GM12891 (cell line): ENCODE measurements around the gene PLCD1. TPM values are rescaled to one million over a fixed set of nuclear protein-coding genes. Genes with fewer than 3 reads are reported as not detected.
"Not testable (repeated sequence)": the region's sequence is repeated elsewhere in the genome, so short reads cannot be mapped to it uniquely, and the experiment has no call there.

Experiments used
- DNase-seq: peaks from one replicate; pipeline ENCODE4 v3.0.0; 2011; ENCODE audit warnings: low spot score; ENCODE audit not compliant: insufficient read length
- FAIRE-seq: peaks from 2 replicates; lab custom pipeline; 2011; peaks lifted over from hg19 to GRCh38; lab: Jason Lieb, UNC
- PAX5 ChIP-seq: IDR thresholded peaks from 2 replicates; pipeline ENCODE4 v1.6.1; 2011; ENCODE audit warnings: low read length, moderate library complexity, mild to moderate bottlenecking; ENCODE audit not compliant: insufficient read depth, severe bottlenecking
- POLR2A ChIP-seq: IDR thresholded peaks from 2 replicates; pipeline ENCODE4 v1.6.1; 2011; ENCODE audit warnings: low read depth, low read length, control low read depth
- POLR2AphosphoS5 ChIP-seq: IDR thresholded peaks from 2 replicates; pipeline ENCODE4 v1.6.1; 2011; ENCODE audit warnings: low read depth, low read length, control low read depth
- POU2F2 ChIP-seq: IDR thresholded peaks from 2 replicates; pipeline ENCODE4 v1.6.1; 2011; ENCODE audit warnings: low read depth, mild to moderate bottlenecking, control low read depth, low read length, moderate library complexity
- SPI1 ChIP-seq: IDR thresholded peaks from 2 replicates; pipeline ENCODE4 v1.6.1; 2011; ENCODE audit warnings: low read depth, low read length, control low read depth
- TAF1 ChIP-seq: IDR thresholded peaks from 2 replicates; pipeline ENCODE4 v1.6.1; 2011; ENCODE audit warnings: low read depth, low read length, control low read depth
- polyA plus RNA-seq: library from polyadenylated mRNA; unstranded; fragments of >200 nt; gene quantifications from one replicate; pipeline ENCODE4 v1.2.1, GENCODE V29; 2012; ENCODE audit warnings: low read depth, missing spikeins, inconsistent platforms; ENCODE audit not compliant: missing spikeins

The PLCD1 gene
- 2.2 TPM for polyA plus RNA-seq

GRCh38 chr3:38029400-38030125, at the start of gene PLCD1:
Gene PLCD1, minus strand, starts transcription at chr3:38029642. Its CDS starts 103 bp downstream, at chr3:38029539.
- no peak for DNase-seq
- TF ChIP-seq POLR2A (no peak), PAX5 (no peak), TAF1 (no peak), POLR2AphosphoS5 (no peak), SPI1 (no peak)
- no peak for FAIRE-seq

- FAIRE-seq, DNase-seq: not testable (repeated sequence)
Observed at GRCh38 chr3:38077073-38077472, 47.6 kb upstream of the PLCD1 start.

DNA sequence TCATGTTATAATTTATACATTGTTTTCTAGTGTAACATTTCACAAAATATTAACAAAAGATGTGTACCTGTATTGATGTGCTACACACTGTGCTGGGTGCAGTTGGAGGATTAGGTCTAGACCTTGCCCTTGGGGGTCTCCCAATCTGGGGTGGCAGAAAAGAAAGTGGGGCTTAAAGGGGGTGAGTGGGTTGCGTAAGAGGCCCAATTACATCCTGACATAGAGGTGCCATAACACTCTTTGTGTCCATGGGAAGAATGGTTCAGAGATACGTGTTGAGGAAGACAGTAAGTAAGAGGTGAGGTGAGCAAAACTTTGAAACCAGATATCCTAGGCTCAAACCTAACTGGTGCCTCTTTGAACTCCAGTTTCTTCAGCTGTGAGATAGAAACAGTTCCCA, 40.6 kb upstream of the PLCD1 start:
- DNase-seq (no peak), FAIRE-seq (no peak)
- TF ChIP-seq TAF1 (no peak), PAX5 (no peak), POLR2AphosphoS5 (no peak), POU2F2 (no peak)

GRCh38 chr3:38067508-38068233, 38.2 kb upstream of the PLCD1 start:
- FAIRE-seq, result no peak
- DNase-seq, result no peak
- TF ChIP-seq POLR2AphosphoS5 (no peak), SPI1 (no peak), PAX5 (no peak), TAF1 (no peak), POLR2A (no peak)

GRCh38 chr3:38064453-38064852, 35.0 kb upstream of the PLCD1 start:
- not testable (repeated sequence) for FAIRE-seq, DNase-seq

- DNase-seq (no peak), FAIRE-seq (no peak)
- TF ChIP-seq PAX5, result no peak
- TF ChIP-seq POLR2AphosphoS5, result no peak
- no peak for TF ChIP-seq POU2F2
Observed at GRCh38 chr3:38062809-38063208, 33.4 kb upstream of the PLCD1 start.

- FAIRE-seq, result no peak
- TF ChIP-seq POLR2AphosphoS5 (no peak), TAF1 (no peak), POU2F2 (no peak), SPI1 (no peak)
- no peak for DNase-seq
Observed at GRCh38 chr3:38059591-38059990, 30.1 kb upstream of the PLCD1 start.

GRCh38 chr3:38059148-38059547, 29.7 kb upstream of the PLCD1 start:
- FAIRE-seq (no peak), DNase-seq (no peak)
- TF ChIP-seq POLR2A, result no peak
- no peak for TF ChIP-seq POU2F2
- TF ChIP-seq POLR2AphosphoS5, result no peak
- no peak for TF ChIP-seq PAX5
- TF ChIP-seq SPI1, result no peak
- no peak for TF ChIP-seq TAF1

DNA sequence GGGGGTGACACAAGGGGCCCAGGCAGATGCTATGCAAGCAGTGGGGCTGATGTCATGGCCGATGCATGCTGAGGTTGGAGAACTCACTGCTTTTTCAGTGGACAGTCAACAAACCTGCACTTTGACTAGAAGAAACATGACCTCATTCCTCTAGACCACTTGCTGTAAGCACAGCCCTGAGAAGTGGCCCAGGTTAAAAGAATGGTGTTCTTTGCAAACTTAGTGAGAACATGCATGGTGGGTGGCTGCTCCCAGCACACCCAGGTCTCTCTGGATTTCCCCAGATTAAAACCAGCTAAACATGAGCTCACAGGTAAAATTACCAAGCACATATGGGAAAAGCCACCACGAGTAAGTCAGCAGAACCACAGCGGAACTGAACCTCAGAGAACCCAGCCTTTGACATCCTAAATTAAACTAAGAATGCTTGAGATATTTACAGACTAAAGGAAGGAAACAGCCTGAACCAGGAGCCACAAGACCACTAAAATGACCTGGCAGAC, 25.1 kb upstream of the PLCD1 start:
- TF ChIP-seq PAX5, result no peak
- TF ChIP-seq SPI1, result peak; percentile 25; the same call in 1 of the 2 replicates
- DNase-seq (no peak), FAIRE-seq (no peak)

- FAIRE-seq, DNase-seq: not testable (repeated sequence)
Observed at GRCh38 chr3:38053813-38054498, 24.5 kb upstream of the PLCD1 start.

DNA sequence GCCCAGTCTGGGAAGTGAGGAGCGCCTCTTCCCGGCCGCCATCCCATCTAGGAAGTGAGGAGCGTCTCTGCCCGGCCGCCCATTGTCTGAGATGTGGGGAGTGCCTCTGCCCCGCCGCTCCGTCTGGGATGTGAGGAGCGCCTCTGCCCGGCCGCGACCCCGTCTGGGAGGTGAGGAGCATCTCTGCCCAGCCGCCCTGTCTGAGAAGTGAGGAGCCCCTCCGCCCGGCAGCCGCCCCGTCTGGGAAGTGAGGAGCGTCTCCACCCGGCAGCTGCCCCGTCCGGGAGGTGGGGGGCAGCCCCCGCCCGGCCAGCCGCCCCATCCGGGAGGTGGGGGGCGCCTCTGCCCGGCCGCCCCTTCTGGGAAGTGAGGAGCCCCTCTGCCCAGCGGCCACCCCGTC, 23.8 kb upstream of the PLCD1 start:
- FAIRE-seq, result not testable (repeated sequence)

More for the DNA sequence above, 23.8 kb upstream of the PLCD1 start:
- not testable (repeated sequence) for DNase-seq
